Activated CD8-positive, alpha-beta memory T cell treated with anti-CD3 and anti-CD28 coated beads, Interleukin-2, amount 50 U/mL, for 24 hours (primary cell): ENCODE data around the gene STAMBPL1.

Experiments
- DNase-seq: peaks from one replicate; pipeline ENCODE4 v3.0.0-alpha.2; 2020; ENCODE audit errors: extremely low read depth

STAMBPL1 gene

GRCh38 chr10:88949912-88950837, 70.1 kb downstream of the STAMBPL1 start:
- DNase-seq, result no peak

GRCh38 chr10:88952647-88953111, 72.6 kb downstream of the STAMBPL1 start, which contains the start of gene ACTA2:
ACTA2 (minus strand) TSS chr10:88952773; CDS start chr10:88948930, 3,843 bp downstream.
- DNase-seq, result no peak

- DNase-seq, result no peak
Measured at GRCh38 chr10:88953662-88954061, 73.6 kb downstream of the STAMBPL1 start.

- DNase-seq, result no peak
Measured at GRCh38 chr10:88954458-88955083, 74.5 kb downstream of the STAMBPL1 start.

GRCh38 chr10:88957381-88957780, 77.3 kb downstream of the STAMBPL1 start:
- DNase-seq, result no peak

- no peak for DNase-seq
Measured at GRCh38 chr10:88958721-88959120, 78.7 kb downstream of the STAMBPL1 start.

GRCh38 chr10:88960802-88961201, 80.8 kb downstream of the STAMBPL1 start:
- DNase-seq, result no peak

- DNase-seq, result no peak
Measured at GRCh38 chr10:88961266-88961665, 81.2 kb downstream of the STAMBPL1 start.

- no peak for DNase-seq
Measured at GRCh38 chr10:88962336-88962735, 82.3 kb downstream of the STAMBPL1 start.

GRCh38 chr10:88963318-88963717, 83.3 kb downstream of the STAMBPL1 start:
- no peak for DNase-seq

GRCh38 chr10:88964360-88964759, 84.3 kb downstream of the STAMBPL1 start:
- DNase-seq, result no peak

- no peak for DNase-seq
Measured at GRCh38 chr10:88964869-88965415, 84.9 kb downstream of the STAMBPL1 start.

- no peak for DNase-seq
Measured at GRCh38 chr10:88966797-88967196, 86.8 kb downstream of the STAMBPL1 start.

GRCh38 chr10:88968391-88968790, 88.3 kb downstream of the STAMBPL1 start:
- DNase-seq, result no peak

- DNase-seq, result no peak
Measured at GRCh38 chr10:88971221-88972061, 91.4 kb downstream of the STAMBPL1 start.
